Measurements from ENCODE around the gene GGT6. TPM values are rescaled to one million over a fixed set of nuclear protein-coding genes. Genes with fewer than 3 reads are reported as not detected.
"Not testable (repeated sequence)": the region's sequence is repeated elsewhere in the genome, so short reads cannot be mapped to it uniquely, and the experiment has no call there.

Gene GGT6
- polyA plus RNA-seq, 2 donors, result 49.5 to 72.3 TPM

GRCh38 chr17:4593021-4593421 is 32.6 kb upstream of the GGT6 start:
- 79 to 85% methylated on average over 14 of the region's 14 CpGs for WGBS, 2 donors
- Histone ChIP-seq H3K36me3 (ENCODE audit: control insufficient read depth in 2 of 2, insufficient read depth in 2 of 2, low read length in 1 of 2) (no peaks in the 10 kb centered on the region), H3K4me1 (ENCODE audit: control insufficient read depth in 2 of 2, insufficient read depth in 2 of 2, low read length in 1 of 2) (peaks cover 0 to 1% of the 10 kb centered on the region in 2 donors), H3K4me3 (ENCODE audit: low read depth in 1 of 2, low read length in 2 of 2) (no peak overlapping the region), H3K9me3 (ENCODE audit: control insufficient read depth in 2 of 2, insufficient read depth in 1 of 2, low read depth in 1 of 2, low read length in 1 of 2) (no peaks in the 10 kb centered on the region), H3K27me3 (ENCODE audit: control insufficient read depth in 1 of 2, insufficient read depth in 2 of 2, low read length in 2 of 2) (no peaks in the 10 kb centered on the region), H3K27ac (ENCODE audit: low read depth in 2 of 2, low read length in 1 of 2) (no peak overlapping the region)

GRCh38 chr17:4592240-4593005 is 32.0 kb upstream of the GGT6 start:
- H3K27ac ChIP-seq (ENCODE audit: low read depth in 2 of 2, low read length in 1 of 2), result peak overlapping the region in 1 of 2 donors; percentile 22
- no peaks in the 10 kb centered on the region for H3K9me3 ChIP-seq (ENCODE audit: control insufficient read depth in 2 of 2, insufficient read depth in 1 of 2, low read depth in 1 of 2, low read length in 1 of 2)
- H3K36me3 ChIP-seq (ENCODE audit: control insufficient read depth in 2 of 2, insufficient read depth in 2 of 2, low read length in 1 of 2), result no peaks in the 10 kb centered on the region
- H3K4me3 ChIP-seq (ENCODE audit: low read depth in 1 of 2, low read length in 2 of 2), result no peak overlapping the region
- no peaks in the 10 kb centered on the region for H3K27me3 ChIP-seq (ENCODE audit: control insufficient read depth in 1 of 2, insufficient read depth in 2 of 2, low read length in 2 of 2)
- H3K4me1 ChIP-seq (ENCODE audit: control insufficient read depth in 2 of 2, insufficient read depth in 2 of 2, low read length in 1 of 2), result no peaks in the 10 kb centered on the region
- 84% methylated on average over 11 of the region's 11 CpGs for WGBS, 2 donors

- Histone ChIP-seq H3K27ac (ENCODE audit: low read depth in 2 of 2, low read length in 1 of 2) (no peak overlapping the region), H3K4me1 (ENCODE audit: control insufficient read depth in 2 of 2, insufficient read depth in 2 of 2, low read length in 1 of 2) (no peaks in the 10 kb centered on the region), H3K27me3 (ENCODE audit: control insufficient read depth in 1 of 2, insufficient read depth in 2 of 2, low read length in 2 of 2) (no peaks in the 10 kb centered on the region), H3K4me3 (ENCODE audit: low read depth in 1 of 2, low read length in 2 of 2) (no peak overlapping the region), H3K36me3 (ENCODE audit: control insufficient read depth in 2 of 2, insufficient read depth in 2 of 2, low read length in 1 of 2) (no peaks in the 10 kb centered on the region), H3K9me3 (ENCODE audit: control insufficient read depth in 2 of 2, insufficient read depth in 1 of 2, low read depth in 1 of 2, low read length in 1 of 2) (no peaks in the 10 kb centered on the region)
- 48 to 56% methylated on average over 12 of the region's 12 CpGs for WGBS, 2 donors
Measured at GRCh38 chr17:4591529-4591928, 31.2 kb upstream of the GGT6 start.

- Histone ChIP-seq H3K36me3 (ENCODE audit: control insufficient read depth in 2 of 2, insufficient read depth in 2 of 2, low read length in 1 of 2) (no peaks in the 10 kb centered on the region), H3K27me3 (ENCODE audit: control insufficient read depth in 1 of 2, insufficient read depth in 2 of 2, low read length in 2 of 2) (no peaks in the 10 kb centered on the region), H3K9me3 (ENCODE audit: control insufficient read depth in 2 of 2, insufficient read depth in 1 of 2, low read depth in 1 of 2, low read length in 1 of 2) (no peaks in the 10 kb centered on the region), H3K4me1 (ENCODE audit: control insufficient read depth in 2 of 2, insufficient read depth in 2 of 2, low read length in 1 of 2) (no peaks in the 10 kb centered on the region), H3K27ac (ENCODE audit: low read depth in 2 of 2, low read length in 1 of 2) (no peak overlapping the region), H3K4me3 (ENCODE audit: low read depth in 1 of 2, low read length in 2 of 2) (no peak overlapping the region)
- WGBS, 2 donors, result 64 to 68% methylated on average over 10 of the region's 10 CpGs
Measured at GRCh38 chr17:4590981-4591453, 30.6 kb upstream of the GGT6 start.

- H3K4me1 ChIP-seq (ENCODE audit: control insufficient read depth in 2 of 2, insufficient read depth in 2 of 2, low read length in 1 of 2); H3K9me3 ChIP-seq (ENCODE audit: control insufficient read depth in 2 of 2, insufficient read depth in 1 of 2, low read depth in 1 of 2, low read length in 1 of 2); H3K27me3 ChIP-seq (ENCODE audit: control insufficient read depth in 1 of 2, insufficient read depth in 2 of 2, low read length in 2 of 2); H3K4me3 ChIP-seq (ENCODE audit: low read depth in 1 of 2, low read length in 2 of 2); H3K36me3 ChIP-seq (ENCODE audit: control insufficient read depth in 2 of 2, insufficient read depth in 2 of 2, low read length in 1 of 2); H3K27ac ChIP-seq (ENCODE audit: low read depth in 2 of 2, low read length in 1 of 2): not testable (repeated sequence)
- 67 to 74% methylated on average over 11 of the region's 11 CpGs for WGBS, 2 donors
Measured at GRCh38 chr17:4590042-4590441, 29.7 kb upstream of the GGT6 start.

GRCh38 chr17:4588898-4589625 is 28.7 kb upstream of the GGT6 start:
- Histone ChIP-seq H3K36me3 (ENCODE audit: control insufficient read depth in 2 of 2, insufficient read depth in 2 of 2, low read length in 1 of 2) (no peaks in the 10 kb centered on the region), H3K4me3 (ENCODE audit: low read depth in 1 of 2, low read length in 2 of 2) (no peak overlapping the region), H3K4me1 (ENCODE audit: control insufficient read depth in 2 of 2, insufficient read depth in 2 of 2, low read length in 1 of 2) (peaks cover 1 to 5% of the 10 kb centered on the region in 2 donors), H3K27me3 (ENCODE audit: control insufficient read depth in 1 of 2, insufficient read depth in 2 of 2, low read length in 2 of 2) (peaks cover 0 to 3% of the 10 kb centered on the region in 2 donors), H3K9me3 (ENCODE audit: control insufficient read depth in 2 of 2, insufficient read depth in 1 of 2, low read depth in 1 of 2, low read length in 1 of 2) (no peaks in the 10 kb centered on the region), H3K27ac (ENCODE audit: low read depth in 2 of 2, low read length in 1 of 2) (no peak overlapping the region)
- WGBS, 2 donors, result 57 to 59% methylated on average over 21 to 22 of the region's 22 CpGs

- H3K27me3 ChIP-seq (ENCODE audit: control insufficient read depth in 1 of 2, insufficient read depth in 2 of 2, low read length in 2 of 2), result peaks cover 0 to 3% of the 10 kb centered on the region in 2 donors
- H3K9me3 ChIP-seq (ENCODE audit: control insufficient read depth in 2 of 2, insufficient read depth in 1 of 2, low read depth in 1 of 2, low read length in 1 of 2), result no peaks in the 10 kb centered on the region
- H3K4me3 ChIP-seq (ENCODE audit: low read depth in 1 of 2, low read length in 2 of 2), result no peak overlapping the region
- H3K36me3 ChIP-seq (ENCODE audit: control insufficient read depth in 2 of 2, insufficient read depth in 2 of 2, low read length in 1 of 2), result no peaks in the 10 kb centered on the region
- 77 to 79% methylated on average over 11 of the region's 11 CpGs for WGBS, 2 donors
- H3K27ac ChIP-seq (ENCODE audit: low read depth in 2 of 2, low read length in 1 of 2), result no peak overlapping the region
- peaks cover 5% of the 10 kb centered on the region in 2 donors for H3K4me1 ChIP-seq (ENCODE audit: control insufficient read depth in 2 of 2, insufficient read depth in 2 of 2, low read length in 1 of 2)
Measured at GRCh38 chr17:4588391-4588790, 28.0 kb upstream of the GGT6 start.

- 75 to 78% methylated on average over 9 of the region's 9 CpGs for WGBS, 2 donors
- Histone ChIP-seq H3K36me3 (ENCODE audit: control insufficient read depth in 2 of 2, insufficient read depth in 2 of 2, low read length in 1 of 2) (no peaks in the 10 kb centered on the region), H3K9me3 (ENCODE audit: control insufficient read depth in 2 of 2, insufficient read depth in 1 of 2, low read depth in 1 of 2, low read length in 1 of 2) (no peaks in the 10 kb centered on the region), H3K4me1 (ENCODE audit: control insufficient read depth in 2 of 2, insufficient read depth in 2 of 2, low read length in 1 of 2) (peaks cover 5% of the 10 kb centered on the region in 2 donors), H3K27me3 (ENCODE audit: control insufficient read depth in 1 of 2, insufficient read depth in 2 of 2, low read length in 2 of 2) (peaks cover 0 to 3% of the 10 kb centered on the region in 2 donors), H3K27ac (ENCODE audit: low read depth in 2 of 2, low read length in 1 of 2) (no peak overlapping the region), H3K4me3 (ENCODE audit: low read depth in 1 of 2, low read length in 2 of 2) (no peak overlapping the region)
Measured at GRCh38 chr17:4587803-4588202, 27.4 kb upstream of the GGT6 start.

GRCh38 chr17:4587195-4587594 is 26.8 kb upstream of the GGT6 start:
- Histone ChIP-seq H3K9me3 (ENCODE audit: control insufficient read depth in 2 of 2, insufficient read depth in 1 of 2, low read depth in 1 of 2, low read length in 1 of 2) (no peaks in the 10 kb centered on the region), H3K4me3 (ENCODE audit: low read depth in 1 of 2, low read length in 2 of 2) (no peak overlapping the region), H3K4me1 (ENCODE audit: control insufficient read depth in 2 of 2, insufficient read depth in 2 of 2, low read length in 1 of 2) (peaks cover 5% of the 10 kb centered on the region in 2 donors), H3K27ac (ENCODE audit: low read depth in 2 of 2, low read length in 1 of 2) (peak overlapping the region in 1 of 2 donors; percentile 11), H3K27me3 (ENCODE audit: control insufficient read depth in 1 of 2, insufficient read depth in 2 of 2, low read length in 2 of 2) (peaks cover 0 to 3% of the 10 kb centered on the region in 2 donors), H3K36me3 (ENCODE audit: control insufficient read depth in 2 of 2, insufficient read depth in 2 of 2, low read length in 1 of 2) (no peaks in the 10 kb centered on the region)
- 89 to 91% methylated on average over 4 to 7 of the region's 7 CpGs for WGBS, 2 donors

All from esophagus (tissue), 2 donors.